Activated CD4-positive, alpha-beta T cell treated with anti-CD3 and anti-CD28 coated beads, Interleukin-2, amount 50 U/mL, for 24 hours (primary cell): ENCODE measurements around the gene MED31.
A peak's percentile ranks its signal among the peaks of the same experiment; 100 is the strongest.
"Not testable (repeated sequence)": the region's sequence is repeated elsewhere in the genome, so short reads cannot be mapped to it uniquely, and the experiment has no call there.

Source experiments
- DNase-seq, 2 donors: peaks; one replicate each; pipeline ENCODE4 v3.0.0-alpha.2; 2020; ENCODE audit warnings: low read depth in 1 of 2, low spot score in 1 of 2

MED31 gene

DNA sequence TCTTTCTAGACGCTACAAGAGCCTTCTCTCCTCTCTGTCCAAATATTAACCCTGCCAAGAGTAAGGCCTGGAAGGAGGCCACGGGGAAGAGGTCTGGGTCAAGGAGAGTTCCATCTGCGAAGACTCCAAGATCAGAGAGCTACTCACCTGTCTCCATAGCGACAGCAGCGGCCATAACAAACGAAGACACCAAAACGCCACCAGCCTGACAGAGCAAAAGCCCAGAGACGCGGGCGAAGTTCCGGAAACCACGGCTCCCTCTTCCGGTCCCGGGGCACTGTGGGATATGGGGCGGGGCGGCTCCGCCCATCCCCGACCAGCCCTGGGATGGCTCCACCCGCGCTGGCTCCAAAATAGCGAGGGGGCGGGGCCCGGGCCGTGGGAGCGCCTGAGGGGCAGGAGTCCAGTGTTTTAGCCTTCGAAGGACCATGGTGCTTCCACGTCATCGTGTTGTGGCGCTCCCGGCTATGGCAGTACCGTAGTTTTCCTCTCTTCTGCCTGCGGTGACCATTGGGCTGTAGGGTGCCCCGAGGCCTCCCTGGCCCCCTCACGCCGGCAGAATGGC is at the start of gene MED31, which contains the start of gene C17orf100:
Gene MED31, minus strand, starts transcription at position 252 of the 565 bp plus-strand sequence. Its CDS starts 77 bp downstream, at position 175.
Gene C17orf100, plus strand, starts transcription at position 409 of the 565 bp plus-strand sequence. Its CDS starts 152 bp downstream, at position 561.
- DNase-seq, result peak; percentile 90 to 95

DNA sequence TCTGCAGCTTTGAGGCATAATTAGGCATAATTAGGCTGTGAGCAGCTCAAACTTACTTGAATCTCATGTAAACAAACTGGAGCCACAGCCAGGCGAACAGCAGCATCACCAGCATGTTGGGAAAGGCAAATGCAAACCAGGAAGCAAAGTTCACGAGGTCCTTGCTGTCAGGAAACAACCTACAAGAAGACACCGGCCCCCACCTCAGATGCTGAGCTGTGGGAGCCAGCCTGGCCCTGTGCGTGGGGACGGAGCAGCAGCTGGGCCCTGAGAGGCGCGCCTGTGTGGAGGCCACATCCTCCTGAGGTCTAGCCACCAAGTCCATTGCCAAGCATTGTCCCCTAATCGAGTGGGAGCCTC is 49.5 kb upstream of the MED31 start:
- no peak for DNase-seq

- DNase-seq, result no peak
Observed at GRCh38 chr17:6699997-6700947, 48.9 kb upstream of the MED31 start.

- DNase-seq, result no peak
Observed at GRCh38 chr17:6698004-6698403, 46.6 kb upstream of the MED31 start.

DNA sequence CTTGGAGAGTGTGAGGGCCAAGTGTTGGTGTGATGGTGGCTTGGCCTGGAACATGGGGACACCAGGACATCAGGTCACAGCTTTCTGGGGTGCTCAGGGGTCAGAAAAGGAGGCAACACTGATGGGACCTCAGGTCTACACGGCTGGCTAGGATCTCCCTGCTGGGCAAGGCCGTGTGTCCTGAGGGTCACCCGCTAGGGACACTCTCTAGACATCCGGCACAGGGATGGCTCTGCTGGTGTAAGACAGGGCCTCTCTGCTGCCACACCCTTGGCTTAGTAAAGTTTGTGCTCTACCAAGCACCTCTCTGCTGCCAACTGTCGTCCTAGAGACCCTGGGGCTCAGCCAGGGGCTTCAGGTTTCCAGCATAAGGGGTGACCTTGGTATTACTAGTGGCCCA is 45.5 kb upstream of the MED31 start:
- DNase-seq, result no peak

GRCh38 chr17:6695565-6695964 is 44.2 kb upstream of the MED31 start:
- DNase-seq, result no peak

DNA sequence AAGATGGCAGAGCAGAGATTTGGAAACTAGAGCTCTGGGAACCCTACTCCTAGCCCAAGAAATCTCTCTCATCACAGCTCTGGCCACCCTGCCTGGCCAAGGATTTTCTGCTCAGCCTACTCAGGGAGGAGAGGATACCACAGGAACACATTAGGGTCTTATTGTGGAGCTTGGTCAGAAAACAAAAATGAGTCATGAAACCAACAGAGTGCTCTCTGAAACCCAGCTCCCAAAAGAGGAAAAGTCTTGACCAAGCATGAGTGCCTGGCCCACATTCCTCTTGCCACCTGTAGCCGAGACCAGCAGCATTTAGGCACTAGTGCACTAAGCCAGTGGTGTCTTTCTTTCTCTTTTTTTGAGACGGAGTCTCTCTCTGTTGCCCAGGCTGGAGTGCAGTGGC is 43.6 kb upstream of the MED31 start:
- DNase-seq, result no peak

GRCh38 chr17:6691958-6692357 is 40.6 kb upstream of the MED31 start:
- not testable (repeated sequence) for DNase-seq

- DNase-seq, result no peak
Observed at GRCh38 chr17:6691546-6691945, 40.1 kb upstream of the MED31 start.

DNA sequence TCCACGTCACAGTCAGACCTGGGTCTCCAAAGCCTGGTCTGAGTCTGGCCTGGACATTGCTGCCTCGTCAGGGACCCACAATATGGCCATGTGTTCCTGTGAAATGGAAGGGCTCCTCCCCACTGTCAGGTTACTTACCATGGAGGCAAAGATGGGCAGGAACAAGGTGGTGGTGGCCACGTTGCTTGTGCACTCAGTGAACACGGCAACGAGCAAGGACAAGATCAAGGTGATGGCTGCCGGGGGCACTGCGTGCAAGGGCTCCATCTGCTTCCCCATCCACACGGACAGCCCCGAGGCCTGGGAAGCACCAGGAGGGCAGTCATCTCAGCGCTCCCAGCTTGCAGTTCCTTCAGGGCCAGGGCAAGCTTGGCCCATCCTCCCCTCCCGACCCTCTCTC is 39.2 kb upstream of the MED31 start:
- no peak for DNase-seq

- DNase-seq, result no peak
Observed at GRCh38 chr17:6688944-6689343, 37.5 kb upstream of the MED31 start.

DNA sequence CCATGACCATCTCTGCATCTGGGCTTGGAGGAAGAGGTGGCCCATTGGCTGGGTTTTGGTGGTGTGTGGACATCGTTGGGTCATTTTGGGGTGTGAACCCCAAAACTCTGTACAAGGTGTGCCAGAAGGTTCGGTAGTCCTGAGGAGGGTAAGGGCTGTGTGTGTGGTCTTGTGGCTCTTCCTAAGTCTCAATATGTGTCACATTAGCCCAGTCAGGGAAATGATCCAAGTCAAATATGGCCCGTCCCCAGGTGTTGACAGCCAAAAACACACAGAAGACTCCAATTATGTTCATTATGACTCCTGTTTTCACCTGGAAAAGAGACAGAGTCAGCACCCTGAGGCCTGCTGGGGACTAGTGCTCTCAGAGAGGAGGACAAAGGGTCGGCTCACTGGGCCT is 34.6 kb upstream of the MED31 start:
- no peak for DNase-seq

GRCh38 chr17:6684881-6685767 is 33.7 kb upstream of the MED31 start:
- no peak for DNase-seq

GRCh38 chr17:6684460-6684783 is 33.0 kb upstream of the MED31 start:
- no peak for DNase-seq

DNA sequence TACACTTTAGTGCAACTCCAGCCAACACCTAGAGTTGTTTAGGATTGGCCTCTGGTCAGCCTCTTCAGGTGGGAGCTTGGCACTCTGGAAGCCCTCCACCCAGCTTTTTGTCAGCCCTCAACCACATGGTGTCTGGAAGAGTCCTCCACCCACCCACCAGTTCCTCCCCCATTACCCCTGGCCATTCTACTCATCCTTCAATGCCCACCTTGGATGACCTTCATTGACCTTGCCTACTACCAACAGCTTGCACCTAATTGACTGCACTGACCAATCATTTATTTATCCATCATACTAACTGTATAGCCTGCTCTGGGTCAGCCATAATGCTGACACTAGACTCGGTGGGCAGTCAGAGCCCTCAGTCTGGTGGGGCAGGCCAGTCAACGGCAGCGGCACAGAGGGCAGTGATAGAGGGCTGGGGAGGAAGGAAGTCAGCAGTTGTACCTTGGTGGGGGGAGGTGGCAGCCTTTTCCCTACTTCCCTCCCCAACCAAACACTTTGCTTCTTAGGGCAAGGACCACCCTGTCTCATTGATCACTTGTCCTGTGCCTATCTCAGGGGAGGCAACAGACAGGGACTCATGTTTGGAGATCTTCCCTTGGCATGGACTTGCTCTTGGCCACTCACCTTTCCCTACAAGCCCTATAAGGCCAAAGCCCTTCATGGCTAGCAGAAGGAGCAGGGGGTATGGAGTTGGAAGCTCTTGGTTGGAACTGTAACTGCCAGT is 32.5 kb upstream of the MED31 start:
- no peak for DNase-seq

- DNase-seq, result no peak
Observed at GRCh38 chr17:6683081-6683684, 31.8 kb upstream of the MED31 start.

DNA sequence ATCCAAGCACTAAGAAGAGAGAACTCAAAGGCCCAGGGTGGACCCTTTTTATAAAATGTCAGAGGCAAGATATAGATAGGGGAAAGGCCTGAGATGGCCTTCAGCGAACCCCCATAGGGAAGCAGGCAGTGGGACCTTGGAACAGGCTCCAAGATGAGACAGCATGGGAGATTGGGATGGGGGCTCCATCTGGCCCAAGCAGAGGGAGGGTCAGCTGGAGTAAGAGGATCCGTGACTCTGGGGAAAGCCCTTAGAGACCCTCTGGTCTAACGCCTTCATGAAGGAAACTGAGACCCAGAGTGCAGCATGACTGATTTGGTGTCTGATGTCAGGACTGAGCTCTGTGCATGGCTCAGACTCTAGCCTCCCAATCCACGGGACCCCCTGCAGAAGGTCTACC is 30.9 kb upstream of the MED31 start:
- DNase-seq, result no peak

DNA sequence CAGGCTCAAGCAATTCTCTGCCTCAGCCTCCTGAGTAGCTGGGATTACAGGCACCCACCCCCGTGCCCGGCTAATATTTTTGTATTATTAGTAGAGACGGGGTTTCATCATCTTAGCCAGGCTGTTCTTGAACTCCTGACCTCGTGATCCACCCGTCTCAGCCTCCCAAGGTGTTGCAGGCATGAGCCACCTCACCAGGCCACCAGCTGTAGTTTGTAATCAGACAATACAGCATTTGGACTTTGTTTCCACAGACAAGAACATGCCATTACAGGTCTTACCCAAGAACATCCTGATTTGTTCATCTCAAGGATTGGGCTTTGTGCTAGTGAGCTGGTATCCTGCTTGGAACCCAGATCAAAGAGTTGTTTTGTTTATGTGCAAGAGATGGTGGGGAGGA is 30.3 kb upstream of the MED31 start:
- DNase-seq, result no peak

- DNase-seq, result no peak
Observed at GRCh38 chr17:6681176-6681575, 29.8 kb upstream of the MED31 start.

DNA sequence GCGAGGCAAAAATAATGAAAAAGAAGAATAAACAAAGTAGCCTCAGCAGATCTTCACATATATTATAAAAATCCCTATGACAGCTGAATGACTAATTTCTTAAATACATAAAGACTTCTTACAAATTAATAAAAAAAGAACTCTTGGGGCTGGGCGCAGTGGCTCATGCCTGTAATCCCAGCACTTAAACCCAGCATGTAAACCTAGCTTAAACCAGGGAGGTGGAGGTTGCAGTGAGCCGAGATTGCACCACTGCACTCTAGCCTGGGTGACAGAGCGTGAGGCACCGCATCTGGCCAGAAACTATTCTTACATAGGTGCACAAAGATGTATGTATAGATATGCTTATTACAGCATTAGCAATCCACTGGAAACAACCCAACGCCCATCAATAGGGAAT is 27.8 kb upstream of the MED31 start:
- no peak for DNase-seq

DNA sequence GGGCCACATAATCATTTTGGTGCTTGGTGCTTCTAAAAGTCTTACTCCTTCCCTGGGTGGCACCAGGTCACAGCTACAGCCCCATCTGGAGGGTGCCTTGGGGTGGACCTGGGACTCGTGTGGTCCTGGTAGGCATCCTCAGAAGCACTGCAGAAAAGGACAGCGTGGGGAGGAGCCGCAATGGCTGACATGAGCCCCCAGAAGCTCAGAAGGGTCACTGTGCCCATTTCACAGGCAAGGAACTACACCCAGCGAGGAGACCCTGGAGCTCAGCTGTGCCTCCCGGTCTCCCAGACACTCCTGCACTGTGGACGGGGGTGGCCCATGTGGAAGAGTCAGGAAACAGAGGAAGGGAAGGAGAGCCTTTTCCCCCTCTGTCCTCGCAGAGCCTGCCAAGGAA is 26.5 kb upstream of the MED31 start:
- no peak for DNase-seq
